Peyer's patch (tissue), 4 donors: ENCODE data around the gene PPP2R5D.

ENCODE experiments used
- CTCF ChIP-seq, 6 experiments: fragments of 450-650 bp in 4 of 6; fragments of 200-600 bp in 2 of 6; sonication (generic) in 1 of 6; IDR thresholded peaks; one replicate each; pipeline ENCODE4 v1.5.1; 2017 to 2019; ENCODE audit warnings: antibody characterized with exemption in 6 of 6, mild to moderate bottlenecking in 3 of 6, moderate library complexity in 1 of 6
- POLR2A ChIP-seq, 2 donors: fragments of 450-650 bp; IDR thresholded peaks; one replicate each; pipeline ENCODE4 v1.5.1; 2017; ENCODE audit warnings: antibody characterized with exemption in 2 of 2, mild to moderate bottlenecking in 2 of 2, moderate library complexity in 2 of 2

- no peak for TF ChIP-seq CTCF (IDR thresholded peaks at IDR 0.05)
- TF ChIP-seq POLR2A (IDR thresholded peaks at IDR 0.05): no peak
These were observed 58.9 kb downstream of the PPP2R5D start for GRCh38 chr6:43043310-43043709.
